ENCODE results near the gene RCOR1.
A peak's percentile ranks its signal among the peaks of the same experiment; 100 is the strongest.
"Not testable (repeated sequence)": the region's sequence is repeated elsewhere in the genome, so short reads cannot be mapped to it uniquely, and the experiment has no call there.

Gene RCOR1

DNA sequence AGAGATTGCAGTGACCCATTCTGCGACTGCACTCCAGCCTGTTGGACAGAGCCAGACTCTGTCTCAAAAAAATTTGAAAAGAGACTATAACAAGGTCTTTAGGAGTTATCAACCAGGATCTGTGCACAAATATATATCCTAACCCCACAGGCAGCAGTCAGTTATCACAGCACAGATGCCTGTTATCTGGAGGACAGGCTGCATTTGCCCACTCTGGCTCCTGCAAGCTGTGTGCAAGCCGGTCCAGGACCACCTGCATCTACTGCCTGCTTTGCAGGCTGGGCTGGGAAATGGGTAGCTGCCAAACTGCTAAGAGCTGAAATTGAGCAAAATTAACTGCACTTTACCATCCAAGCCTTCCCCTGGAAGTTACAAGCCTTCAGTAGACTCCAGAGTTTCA, 21.4 kb upstream of the RCOR1 start:
- Histone ChIP-seq H3K9me3 (no peaks in the 10 kb centered on the region), H3K4me3 (ENCODE audit: low read depth, low read length) (no peak overlapping the region), H3K36me3 (no peaks in the 10 kb centered on the region), H3K27me3 (no peaks in the 10 kb centered on the region), H3K4me1 (no peaks in the 10 kb centered on the region)
- peak; percentile 65 for DNase-seq
- TF ChIP-seq, protein P1, sequence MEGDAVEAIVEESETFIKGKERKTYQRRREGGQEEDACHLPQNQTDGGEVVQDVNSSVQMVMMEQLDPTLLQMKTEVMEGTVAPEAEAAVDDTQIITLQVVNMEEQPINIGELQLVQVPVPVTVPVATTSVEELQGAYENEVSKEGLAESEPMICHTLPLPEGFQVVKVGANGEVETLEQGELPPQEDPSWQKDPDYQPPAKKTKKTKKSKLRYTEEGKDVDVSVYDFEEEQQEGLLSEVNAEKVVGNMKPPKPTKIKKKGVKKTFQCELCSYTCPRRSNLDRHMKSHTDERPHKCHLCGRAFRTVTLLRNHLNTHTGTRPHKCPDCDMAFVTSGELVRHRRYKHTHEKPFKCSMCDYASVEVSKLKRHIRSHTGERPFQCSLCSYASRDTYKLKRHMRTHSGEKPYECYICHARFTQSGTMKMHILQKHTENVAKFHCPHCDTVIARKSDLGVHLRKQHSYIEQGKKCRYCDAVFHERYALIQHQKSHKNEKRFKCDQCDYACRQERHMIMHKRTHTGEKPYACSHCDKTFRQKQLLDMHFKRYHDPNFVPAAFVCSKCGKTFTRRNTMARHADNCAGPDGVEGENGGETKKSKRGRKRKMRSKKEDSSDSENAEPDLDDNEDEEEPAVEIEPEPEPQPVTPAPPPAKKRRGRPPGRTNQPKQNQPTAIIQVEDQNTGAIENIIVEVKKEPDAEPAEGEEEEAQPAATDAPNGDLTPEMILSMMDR (IDR thresholded peaks at IDR 0.05; ENCODE audit: low read depth, low read length): no peak

DNA sequence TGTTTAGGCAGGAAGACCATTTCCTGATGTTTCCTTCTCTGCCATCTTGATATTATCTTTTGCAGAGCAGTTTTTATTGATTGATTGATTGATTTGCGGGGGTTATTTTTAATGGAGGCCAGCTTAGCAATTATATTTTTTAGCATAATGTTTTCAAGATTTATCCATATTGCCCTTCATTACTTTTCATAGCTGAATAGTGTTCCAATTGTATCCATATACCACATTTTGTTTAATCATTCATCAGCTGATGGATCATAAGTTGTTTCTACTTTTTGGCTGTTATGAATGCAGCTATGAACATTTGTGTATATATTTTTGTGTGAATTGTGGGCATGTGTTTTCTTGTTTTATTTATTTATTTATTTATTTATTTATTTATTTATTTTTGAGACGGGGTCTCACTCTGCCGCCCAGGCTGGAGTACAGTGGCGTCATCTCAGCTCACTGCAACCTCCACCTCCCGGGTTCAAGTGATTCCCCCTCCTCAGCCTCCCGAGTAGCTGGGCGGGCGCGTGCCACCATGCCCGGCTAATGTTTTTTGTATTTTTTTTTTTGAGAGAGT, 20.9 kb upstream of the RCOR1 start:
- Histone ChIP-seq H3K9me3 (no peaks in the 10 kb centered on the region), H3K4me3 (ENCODE audit: low read depth, low read length) (no peak overlapping the region), H3K27me3 (no peaks in the 10 kb centered on the region), H3K36me3 (no peaks in the 10 kb centered on the region), H3K4me1 (no peaks in the 10 kb centered on the region)
- no peak for DNase-seq
- TF ChIP-seq, protein P1 (IDR thresholded peaks at IDR 0.05; ENCODE audit: low read depth, low read length): no peak

DNA sequence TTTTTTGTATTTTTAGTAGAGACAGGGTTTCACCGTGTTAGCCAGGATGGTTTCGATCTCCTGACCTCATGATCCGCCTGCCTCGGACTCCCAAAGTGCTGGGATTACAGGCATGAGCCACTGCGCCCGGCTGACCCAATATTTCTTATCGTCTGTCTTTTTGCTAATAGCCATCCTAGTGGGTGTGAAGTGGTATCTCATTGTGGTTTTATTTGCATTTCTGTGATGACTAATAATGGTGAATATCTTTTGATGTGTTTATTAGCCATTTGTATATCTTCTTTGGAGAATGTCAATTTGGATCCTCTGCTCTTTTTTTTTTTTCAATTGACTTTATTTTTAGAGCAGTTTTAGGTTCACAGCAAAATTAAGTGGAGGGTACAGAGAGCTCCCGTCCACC, 19.3 kb upstream of the RCOR1 start:
- not testable (repeated sequence) for H3K4me1 ChIP-seq; H3K4me3 ChIP-seq (ENCODE audit: low read depth, low read length)

DNA sequence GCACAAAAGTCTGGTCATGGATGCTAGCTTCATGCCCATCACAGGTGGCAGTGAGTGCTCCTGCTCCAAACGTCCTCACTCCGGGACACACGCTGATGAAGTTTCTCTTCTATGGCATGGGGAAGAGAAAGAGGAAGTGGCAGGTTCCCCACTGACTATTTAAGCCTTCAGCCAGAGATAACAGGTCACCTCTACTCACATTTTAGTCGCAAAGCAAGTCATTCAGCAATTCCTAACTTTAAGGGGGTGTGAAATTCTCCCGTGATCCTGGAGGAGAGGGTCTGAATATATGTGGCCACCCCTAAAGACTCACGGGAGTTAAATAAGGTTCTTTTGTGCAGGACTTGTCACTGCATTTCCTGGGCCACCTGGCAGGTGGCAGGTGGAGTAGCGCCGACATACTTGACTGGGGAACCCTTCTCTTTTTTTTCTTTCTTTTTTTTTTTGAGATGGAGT, 18.8 kb upstream of the RCOR1 start:
- no peak overlapping the region for H3K4me3 ChIP-seq (ENCODE audit: low read depth, low read length)
- H3K9me3 ChIP-seq: no peaks in the 10 kb centered on the region
- no peaks in the 10 kb centered on the region for H3K36me3 ChIP-seq
- H3K27me3 ChIP-seq: no peaks in the 10 kb centered on the region
- TF ChIP-seq, protein P1 (IDR thresholded peaks at IDR 0.05; ENCODE audit: low read depth, low read length): no peak
- DNase-seq: no peak
- no peaks in the 10 kb centered on the region for H3K4me1 ChIP-seq

More for the DNA sequence above, 19.3 kb upstream of the RCOR1 start:
- H3K9me3 ChIP-seq, H3K27me3 ChIP-seq, DNase-seq, H3K36me3 ChIP-seq: not testable (repeated sequence)

DNA sequence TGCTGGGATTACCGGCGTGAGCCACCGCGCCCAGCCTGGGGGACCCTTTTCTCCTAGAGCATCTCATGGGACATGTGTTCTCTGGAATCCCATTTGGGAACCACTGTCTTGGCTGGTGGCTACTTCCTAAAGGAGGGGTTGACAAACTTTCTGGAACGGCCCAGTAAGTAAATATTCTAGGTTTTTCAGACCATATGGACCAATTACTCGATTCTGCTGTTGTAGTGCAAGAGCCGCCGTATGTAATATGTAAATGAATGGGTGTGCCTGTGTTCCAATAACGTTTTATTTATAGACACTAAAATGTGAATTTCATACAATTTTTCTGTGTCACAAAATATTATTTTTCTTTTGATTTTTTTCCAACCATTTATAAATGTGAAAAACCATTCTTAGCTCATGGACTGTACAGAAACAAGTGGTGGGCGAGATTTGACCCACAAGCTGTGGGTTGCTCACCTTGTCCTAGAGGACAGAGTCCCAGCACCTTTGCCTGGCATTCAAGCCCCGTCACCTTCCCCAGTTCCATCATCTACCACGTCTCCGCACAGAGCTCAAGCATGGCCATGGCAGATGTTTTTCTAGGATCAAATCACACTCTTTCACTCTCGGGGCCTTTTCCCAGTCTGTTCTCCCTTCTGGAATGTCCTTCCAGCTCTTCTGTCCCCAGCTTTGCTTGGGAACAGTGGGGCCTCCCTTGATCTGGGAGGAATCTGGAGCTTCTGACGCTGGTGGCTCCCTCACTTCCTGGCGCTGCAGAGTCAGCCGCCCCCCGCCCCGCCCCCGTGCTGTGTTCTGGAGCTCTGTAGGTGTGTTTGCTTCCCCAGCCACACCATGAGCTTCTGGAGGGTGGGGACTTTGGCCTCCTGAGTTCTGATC, 17.9 kb upstream of the RCOR1 start:
- no peak overlapping the region for H3K4me3 ChIP-seq (ENCODE audit: low read depth, low read length)
- peaks cover 2% of the 10 kb centered on the region; the same call in 1 of the 2 replicates for H3K4me1 ChIP-seq
- no peaks in the 10 kb centered on the region for H3K9me3 ChIP-seq
- no peaks in the 10 kb centered on the region for H3K27me3 ChIP-seq
- DNase-seq: no peak
- no peaks in the 10 kb centered on the region for H3K36me3 ChIP-seq
- TF ChIP-seq, protein P1 (IDR thresholded peaks at IDR 0.05; ENCODE audit: low read depth, low read length): no peak

DNA sequence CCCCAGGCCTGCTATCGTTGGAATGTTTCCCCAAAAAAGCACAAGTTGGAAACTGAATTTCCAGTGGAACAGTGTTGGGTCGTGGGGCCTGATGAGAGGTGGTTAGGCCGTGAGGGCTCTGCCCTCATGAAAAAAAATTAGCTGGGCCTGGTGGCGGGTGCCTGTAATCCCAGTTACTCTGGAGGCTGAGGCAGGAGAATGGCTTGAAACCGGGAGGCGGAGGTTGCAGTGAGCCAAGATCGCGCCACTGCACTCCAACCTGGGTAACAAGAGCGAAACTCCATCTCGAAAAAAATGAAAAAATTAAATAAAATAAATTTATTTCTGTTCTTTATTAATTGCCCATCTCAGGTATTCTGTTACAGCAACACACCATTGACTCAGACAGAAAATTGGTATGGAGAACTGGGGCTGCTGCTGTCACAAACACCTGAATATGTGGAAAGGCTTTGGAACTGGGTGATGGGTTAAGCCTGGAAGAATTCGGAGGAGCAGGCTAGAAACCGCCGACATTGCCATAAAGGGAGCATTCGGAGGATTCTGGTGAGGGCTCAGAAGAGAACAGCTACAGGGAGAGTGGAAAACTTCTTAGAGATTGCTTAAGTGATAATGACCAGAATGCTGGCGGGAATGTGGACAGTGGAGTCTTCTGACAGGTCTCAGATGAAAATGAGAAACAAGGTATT, 17.1 kb upstream of the RCOR1 start:
- H3K4me1 ChIP-seq: peaks cover 8% of the 10 kb centered on the region
- no peaks in the 10 kb centered on the region for H3K27me3 ChIP-seq
- DNase-seq: no peak
- no peak overlapping the region for H3K4me3 ChIP-seq (ENCODE audit: low read depth, low read length)
- H3K36me3 ChIP-seq: no peaks in the 10 kb centered on the region
- TF ChIP-seq, protein P1 (IDR thresholded peaks at IDR 0.05; ENCODE audit: low read depth, low read length): no peak
- H3K9me3 ChIP-seq: no peaks in the 10 kb centered on the region

DNA sequence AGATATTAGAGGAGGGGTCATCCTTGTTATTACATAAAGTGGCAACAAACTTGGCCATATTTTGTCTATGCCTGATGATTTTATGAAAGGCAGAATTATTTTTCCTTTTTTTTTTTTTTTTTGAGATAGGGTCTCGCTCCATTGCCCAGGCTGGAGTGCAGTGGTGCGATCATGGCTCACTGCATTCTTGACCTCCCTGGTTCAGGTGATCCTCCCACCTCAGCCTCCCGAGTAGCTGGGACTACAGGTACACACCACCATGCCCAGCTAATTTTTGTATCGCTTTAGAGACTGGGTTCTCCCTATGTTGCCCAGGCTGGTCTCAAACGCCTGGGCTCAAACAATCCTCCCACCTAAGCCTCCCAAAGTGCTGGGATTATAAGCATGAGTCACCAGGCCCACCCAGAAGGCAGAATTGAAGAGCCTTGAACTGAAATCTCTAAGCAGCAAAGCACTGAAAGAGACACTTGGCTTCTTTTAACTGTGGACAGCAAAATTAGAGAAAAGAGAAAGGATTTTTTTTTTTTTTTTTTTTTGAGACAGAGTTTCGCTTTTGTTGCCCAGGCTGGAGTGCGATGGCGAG, 16.5 kb upstream of the RCOR1 start:
- H3K4me1 ChIP-seq: peaks cover 10% of the 10 kb centered on the region
- not testable (repeated sequence) for H3K36me3 ChIP-seq; H3K27me3 ChIP-seq; H3K9me3 ChIP-seq; H3K4me3 ChIP-seq (ENCODE audit: low read depth, low read length); DNase-seq

Measured in BE2C (cell line).